Measurements from ENCODE around the gene CROCC2.

DNA sequence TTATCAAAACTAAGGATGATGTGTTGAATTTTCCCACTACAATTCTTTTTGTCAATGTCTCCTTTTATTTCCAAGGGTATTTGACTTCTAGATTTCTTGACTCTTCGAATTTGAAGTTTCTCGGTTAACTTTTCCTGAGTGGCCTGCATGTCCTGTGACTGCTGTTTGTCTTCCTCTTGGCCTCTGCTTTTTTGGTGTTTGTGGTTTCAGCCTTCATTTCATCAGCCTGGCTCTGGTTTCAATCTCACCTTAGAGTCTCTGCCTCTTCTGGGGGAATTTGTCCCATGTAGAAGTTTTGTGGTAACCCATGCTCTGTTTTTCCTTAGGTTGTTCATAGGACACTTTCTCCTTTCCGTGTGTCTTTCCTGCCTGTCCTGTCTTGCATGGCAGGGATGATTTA lies 64.0 kb downstream of the CROCC2 start:
- TF ChIP-seq, protein P1, sequence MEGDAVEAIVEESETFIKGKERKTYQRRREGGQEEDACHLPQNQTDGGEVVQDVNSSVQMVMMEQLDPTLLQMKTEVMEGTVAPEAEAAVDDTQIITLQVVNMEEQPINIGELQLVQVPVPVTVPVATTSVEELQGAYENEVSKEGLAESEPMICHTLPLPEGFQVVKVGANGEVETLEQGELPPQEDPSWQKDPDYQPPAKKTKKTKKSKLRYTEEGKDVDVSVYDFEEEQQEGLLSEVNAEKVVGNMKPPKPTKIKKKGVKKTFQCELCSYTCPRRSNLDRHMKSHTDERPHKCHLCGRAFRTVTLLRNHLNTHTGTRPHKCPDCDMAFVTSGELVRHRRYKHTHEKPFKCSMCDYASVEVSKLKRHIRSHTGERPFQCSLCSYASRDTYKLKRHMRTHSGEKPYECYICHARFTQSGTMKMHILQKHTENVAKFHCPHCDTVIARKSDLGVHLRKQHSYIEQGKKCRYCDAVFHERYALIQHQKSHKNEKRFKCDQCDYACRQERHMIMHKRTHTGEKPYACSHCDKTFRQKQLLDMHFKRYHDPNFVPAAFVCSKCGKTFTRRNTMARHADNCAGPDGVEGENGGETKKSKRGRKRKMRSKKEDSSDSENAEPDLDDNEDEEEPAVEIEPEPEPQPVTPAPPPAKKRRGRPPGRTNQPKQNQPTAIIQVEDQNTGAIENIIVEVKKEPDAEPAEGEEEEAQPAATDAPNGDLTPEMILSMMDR (IDR thresholded peaks at IDR 0.05; ENCODE audit: low read depth, low read length, poor library complexity, severe bottlenecking) = no peak
- no peak for TF ChIP-seq EZH2phosphoT487 (IDR thresholded peaks at IDR 0.05; ENCODE audit: borderline replicate concordance, low read length)
